Hematopoietic multipotent progenitor cell treated with erythropoietin and hydrocortisone succinate and interleukin-3 and kit ligand, for 8 days (in vitro differentiated cells): Measurements from ENCODE around the gene CFC1.
"Not testable (repeated sequence)": the region's sequence is repeated elsewhere in the genome, so short reads cannot be mapped to it uniquely, and the experiment has no call there.

Source experiments
- DNase-seq: peaks from one replicate; pipeline ENCODE4 v3.0.0-alpha.2; 2015

Gene CFC1

DNA sequence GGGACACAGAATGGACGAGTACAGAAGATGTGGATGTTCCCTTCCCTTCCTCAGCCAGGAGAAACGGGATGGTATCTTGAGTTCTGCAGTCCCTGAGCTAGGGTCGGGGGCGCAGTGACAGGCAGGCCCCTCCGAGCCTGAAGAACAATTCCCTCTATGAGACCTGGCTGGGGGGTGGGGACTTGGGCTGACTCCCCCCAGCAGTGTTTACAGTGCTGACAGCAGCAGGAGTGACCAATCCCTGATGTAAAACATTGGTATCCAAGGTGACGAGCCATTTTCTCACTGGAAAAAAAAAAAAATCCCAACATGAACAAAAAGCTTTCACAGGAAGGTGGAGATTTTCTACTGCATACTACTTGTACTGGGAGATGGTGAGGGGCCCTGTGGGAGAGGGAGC, at the start of gene CFC1:
TSS of gene CFC1 (minus strand) at position 183 of the 400 bp plus-strand sequence. CDS start 288 bp downstream, outside the sequence.
- not testable (repeated sequence) for DNase-seq

- DNase-seq: not testable (repeated sequence)
Observed at GRCh38 chr2:130641688-130642087, 42.3 kb upstream of the CFC1 start.

DNA sequence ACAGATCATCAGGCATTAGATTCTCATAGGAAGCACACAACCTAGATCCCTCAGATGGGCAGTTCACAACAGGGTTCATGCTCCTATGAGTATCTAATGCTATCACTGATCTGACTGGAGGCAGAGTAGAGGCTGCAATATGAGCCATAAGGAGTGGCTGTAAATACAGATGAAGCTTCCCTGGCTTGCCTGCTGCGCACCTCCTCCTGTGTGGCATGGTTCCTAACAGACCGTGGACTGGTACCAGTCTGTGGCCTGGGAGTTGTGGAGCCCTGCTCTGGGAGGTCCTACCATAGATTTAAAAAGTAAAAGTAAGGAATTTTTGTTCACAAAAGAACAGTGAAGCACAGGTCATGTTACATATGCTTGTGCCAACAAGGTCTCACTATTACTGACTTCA, 39.6 kb upstream of the CFC1 start:
- DNase-seq: not testable (repeated sequence)

DNA sequence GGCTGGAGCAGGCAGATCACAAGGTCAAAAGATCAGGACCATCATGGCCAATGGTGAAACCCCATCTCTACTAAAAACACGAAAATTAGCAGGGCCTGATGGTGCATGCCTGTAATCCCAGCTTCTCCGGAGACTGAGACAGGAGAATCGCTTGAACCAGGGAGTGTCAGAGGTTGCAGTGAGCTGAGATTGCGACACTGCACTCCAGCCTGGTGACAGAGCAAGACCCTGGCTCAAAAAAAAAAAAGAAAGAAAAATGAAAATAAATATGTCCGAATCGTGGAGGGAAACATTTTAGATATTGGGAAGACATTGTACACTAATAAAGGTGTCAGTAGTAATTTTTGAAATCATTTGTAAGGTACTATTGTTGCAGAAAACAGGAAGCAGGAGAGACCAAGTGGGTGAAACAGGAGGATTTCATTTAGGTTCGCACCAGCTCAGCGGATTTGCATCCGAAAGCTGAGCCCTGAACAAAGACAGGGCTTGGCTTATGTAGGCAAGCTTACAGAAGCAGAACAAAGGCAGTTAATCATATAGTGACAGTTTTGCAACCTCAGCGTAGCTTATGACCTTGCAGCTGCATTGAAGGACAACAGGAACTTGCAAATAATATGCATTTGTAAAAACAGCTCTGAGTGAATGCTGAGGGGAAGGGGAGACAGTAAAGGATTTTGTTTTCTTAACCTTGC, 29.6 kb upstream of the CFC1 start:
- DNase-seq: not testable (repeated sequence)

GRCh38 chr2:130611140-130611539, 11.8 kb upstream of the CFC1 start, which contains the start of gene POTEJ:
TSS of gene POTEJ (plus strand) at chr2:130611440. CDS start at chr2:130611533, 93 bp downstream.
- not testable (repeated sequence) for DNase-seq

- DNase-seq: not testable (repeated sequence)
Observed at GRCh38 chr2:130610486-130610885, 11.1 kb upstream of the CFC1 start.

GRCh38 chr2:130609002-130609920, 9.9 kb upstream of the CFC1 start:
- DNase-seq: not testable (repeated sequence)

GRCh38 chr2:130608276-130609001, 9.1 kb upstream of the CFC1 start:
- not testable (repeated sequence) for DNase-seq

DNA sequence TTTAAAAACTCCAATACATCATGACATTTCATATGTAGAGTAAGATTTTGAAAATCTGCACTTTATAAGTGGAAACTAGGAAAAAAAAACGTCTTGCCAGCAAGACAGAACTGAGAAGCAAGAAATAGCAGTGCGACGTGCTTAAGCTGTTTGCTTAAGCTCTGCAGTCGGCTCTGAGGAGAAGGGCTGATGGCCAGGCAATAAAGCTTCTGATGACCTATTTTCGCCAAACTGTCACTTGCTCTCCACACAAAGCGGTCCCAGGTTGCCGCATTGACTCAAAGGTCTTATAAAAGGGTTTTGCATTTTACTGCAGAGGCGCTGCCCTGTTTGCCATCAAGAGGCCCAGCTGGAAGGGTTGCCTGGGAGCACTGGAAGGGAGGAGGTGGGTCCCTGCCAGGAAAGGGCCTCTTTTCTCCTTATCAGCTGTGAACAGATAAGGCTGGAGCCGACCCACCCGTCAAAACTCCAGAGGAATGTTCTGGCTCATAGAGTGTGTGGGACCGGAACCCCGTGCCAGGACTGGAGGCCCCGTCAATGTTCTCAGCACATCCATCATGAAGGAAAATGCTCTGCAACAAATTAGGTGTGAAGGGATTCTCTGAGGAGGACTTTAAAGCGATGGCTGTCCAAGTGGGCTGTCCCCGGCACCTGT, 2.4 kb upstream of the CFC1 start:
- not testable (repeated sequence) for DNase-seq

- not testable (repeated sequence) for DNase-seq
Observed at GRCh38 chr2:130599926-130600325, 551 bp upstream of the CFC1 start.

- DNase-seq: not testable (repeated sequence)
Observed at GRCh38 chr2:130598463-130598862, 912 bp downstream of the CFC1 start.

DNA sequence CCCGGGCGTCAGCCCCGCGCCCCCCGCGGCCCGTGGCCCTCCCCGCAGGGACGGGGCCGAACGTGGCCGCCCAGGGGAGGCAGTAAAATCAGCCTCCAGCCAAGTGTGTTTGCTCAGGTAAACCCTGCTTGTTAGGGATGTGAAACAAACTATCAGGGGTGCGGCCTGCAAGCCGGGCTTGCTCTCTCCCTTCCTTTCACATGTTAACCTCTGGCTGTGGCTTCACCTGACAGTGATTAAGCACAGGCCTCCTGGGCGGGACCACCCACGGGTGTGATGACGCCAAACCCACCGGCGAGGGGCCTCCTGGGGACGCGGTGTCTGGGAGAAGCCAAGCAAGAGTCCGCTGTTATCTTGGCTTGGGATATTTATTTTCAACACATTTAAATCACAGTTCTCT, 1.4 kb downstream of the CFC1 start:
- not testable (repeated sequence) for DNase-seq

DNA sequence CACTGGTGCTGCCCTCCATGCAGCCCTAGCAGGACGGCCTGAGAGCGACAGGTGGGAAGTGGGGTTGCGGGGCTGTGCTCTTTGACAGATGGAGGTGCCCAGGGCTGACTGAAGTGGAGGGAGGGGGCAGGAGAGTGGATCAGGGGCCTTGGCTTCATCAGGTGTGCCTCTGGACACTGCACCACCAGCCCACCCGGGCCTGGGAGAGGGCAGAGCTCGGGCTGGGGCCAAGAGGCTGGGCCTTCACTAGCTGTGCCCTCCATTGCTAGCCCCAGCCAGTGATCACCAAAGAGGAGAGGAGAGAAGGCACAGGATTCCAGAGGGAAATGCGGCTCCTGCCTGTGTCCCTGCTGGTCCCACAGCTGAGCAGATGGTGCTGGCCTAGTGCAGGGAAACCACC, 2.6 kb downstream of the CFC1 start:
- DNase-seq: not testable (repeated sequence)

DNA sequence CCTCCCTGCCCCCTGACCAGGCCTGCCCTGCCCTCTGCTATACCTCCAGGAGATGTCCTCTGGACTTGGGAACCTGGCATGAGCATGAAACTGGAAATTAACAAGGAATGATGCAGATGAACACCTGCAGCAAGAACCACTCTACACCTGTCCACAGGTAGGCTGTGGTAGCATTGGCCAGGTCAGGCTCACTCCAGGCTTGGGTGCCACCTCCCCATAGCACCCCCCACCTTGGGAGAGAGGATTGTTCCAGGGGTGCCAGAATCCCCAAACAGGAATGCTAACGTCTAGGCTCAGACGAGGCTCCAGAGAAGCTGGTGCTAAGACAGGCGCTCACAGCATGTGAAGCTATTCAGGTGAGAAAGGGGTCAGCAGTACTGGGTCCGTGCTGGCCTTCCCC, 5.4 kb downstream of the CFC1 start:
- not testable (repeated sequence) for DNase-seq

- DNase-seq: not testable (repeated sequence)
Observed at GRCh38 chr2:130592791-130593414, 6.5 kb downstream of the CFC1 start.

- not testable (repeated sequence) for DNase-seq
Observed at GRCh38 chr2:130590842-130591359, 8.5 kb downstream of the CFC1 start.

DNA sequence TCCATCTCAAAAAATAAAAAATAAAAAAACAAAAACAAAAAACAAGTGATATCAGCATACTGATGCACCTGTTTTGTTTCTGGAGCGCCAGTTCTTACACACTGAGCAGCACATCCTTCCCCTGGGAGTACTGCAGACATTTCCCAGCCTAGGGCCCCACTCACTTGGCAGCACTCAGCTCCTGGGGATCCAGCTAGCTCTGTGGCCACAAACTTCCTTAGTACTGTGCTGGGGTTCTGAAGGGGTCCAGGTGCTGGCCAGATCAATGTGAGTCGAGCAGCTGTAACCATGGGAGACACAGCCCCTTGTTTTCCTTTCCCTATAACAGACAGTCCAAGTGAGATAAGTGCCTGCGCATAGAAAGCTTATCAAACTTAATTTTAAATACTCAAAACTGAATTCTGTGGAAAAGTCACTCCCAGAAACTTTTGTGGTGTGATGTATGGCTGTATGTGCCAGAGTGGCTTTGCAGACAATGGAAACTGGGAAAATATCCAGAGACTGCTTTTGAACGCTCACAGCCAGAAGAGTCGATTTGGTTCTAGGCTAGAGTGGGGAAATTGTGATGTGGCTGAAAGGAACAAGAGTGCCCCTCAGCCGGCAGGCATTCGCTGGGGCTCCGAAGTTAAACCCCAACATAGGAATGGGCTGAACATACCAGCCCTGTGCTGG, 9.1 kb downstream of the CFC1 start:
- DNase-seq: not testable (repeated sequence)

DNA sequence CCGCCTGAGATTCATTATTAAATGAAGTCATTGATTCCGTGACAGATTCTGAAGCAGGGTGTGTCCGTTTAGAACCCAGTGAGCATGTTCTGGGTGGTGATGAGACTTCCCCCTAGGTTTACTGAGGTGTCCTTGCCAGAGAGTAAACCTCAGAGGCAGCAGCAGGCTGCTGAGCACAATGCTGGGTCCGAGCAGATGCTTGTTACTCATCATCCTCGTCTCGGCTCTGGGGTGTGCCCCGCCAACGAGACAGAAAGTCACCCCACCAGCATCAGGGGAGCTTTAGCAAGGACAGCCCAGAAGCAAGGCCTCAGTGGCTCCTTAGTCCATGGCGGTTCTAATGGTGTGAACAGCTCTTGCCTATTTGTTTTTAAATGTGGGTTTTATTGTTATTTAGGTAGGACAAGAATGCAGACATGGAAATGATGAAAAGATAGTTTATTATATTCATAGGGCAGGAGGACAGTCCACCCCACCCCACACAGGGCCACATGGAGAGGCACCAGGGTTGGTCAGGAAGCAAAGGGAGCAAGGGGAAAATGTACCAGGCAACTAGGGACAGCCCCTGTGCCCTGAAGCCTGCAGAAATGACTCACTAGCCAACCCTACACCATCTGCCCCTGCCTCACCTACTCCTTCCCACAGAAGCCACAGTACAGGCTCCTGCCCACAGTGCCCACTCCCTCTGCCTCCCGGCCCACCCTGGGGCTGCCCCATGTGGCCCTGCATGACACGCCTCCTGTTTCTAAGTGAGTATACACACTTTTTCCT, 10.5 kb downstream of the CFC1 start:
- not testable (repeated sequence) for DNase-seq

DNA sequence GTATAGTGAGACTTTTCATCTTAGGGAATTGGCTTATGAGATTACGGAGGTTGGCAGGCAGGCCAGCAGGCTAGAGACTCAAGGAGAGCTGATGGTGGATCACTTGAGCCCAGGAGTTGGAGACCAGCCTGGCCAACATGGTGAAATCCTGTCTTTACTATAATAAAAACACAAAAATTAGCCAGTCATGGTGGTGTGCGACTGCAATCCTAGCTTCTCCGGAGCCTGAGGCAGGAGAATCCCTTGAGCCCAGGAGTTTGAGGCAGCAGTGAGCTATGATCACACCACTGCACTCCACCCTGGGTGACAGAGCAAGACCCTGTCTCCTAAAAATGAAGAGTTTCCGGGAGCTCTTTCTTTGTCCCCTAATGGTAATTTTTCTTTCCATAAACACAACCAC, 14.6 kb downstream of the CFC1 start:
- DNase-seq: not testable (repeated sequence)

DNA sequence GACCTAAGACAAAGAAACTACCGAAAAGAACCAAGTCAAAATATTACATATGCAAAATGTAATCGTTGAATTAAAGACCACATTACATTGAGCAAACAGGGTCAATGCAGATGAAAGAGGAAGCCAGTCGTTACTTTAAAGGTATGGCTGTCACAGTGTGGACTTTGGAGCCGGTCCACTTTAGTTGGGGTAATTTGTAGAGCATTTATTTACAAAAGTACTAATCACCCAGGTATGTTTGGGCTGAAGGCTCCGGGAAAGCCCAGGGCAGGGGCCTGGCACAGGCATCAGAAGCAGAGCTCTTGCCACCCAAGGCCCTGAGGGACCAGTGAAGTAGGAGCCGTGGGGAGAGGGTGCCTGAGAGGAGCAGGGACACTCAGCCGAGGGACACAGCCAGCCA, 15.8 kb downstream of the CFC1 start:
- not testable (repeated sequence) for DNase-seq
